CD4-positive, alpha-beta T cell treated with Interleukin-4 for 4 hours (primary cell): Measurements from ENCODE around the gene ATP6V0A4.

Source experiments
- DNase-seq: peaks from one replicate; pipeline ENCODE4 v3.0.0-alpha.2; 2020

ATP6V0A4 gene

DNA sequence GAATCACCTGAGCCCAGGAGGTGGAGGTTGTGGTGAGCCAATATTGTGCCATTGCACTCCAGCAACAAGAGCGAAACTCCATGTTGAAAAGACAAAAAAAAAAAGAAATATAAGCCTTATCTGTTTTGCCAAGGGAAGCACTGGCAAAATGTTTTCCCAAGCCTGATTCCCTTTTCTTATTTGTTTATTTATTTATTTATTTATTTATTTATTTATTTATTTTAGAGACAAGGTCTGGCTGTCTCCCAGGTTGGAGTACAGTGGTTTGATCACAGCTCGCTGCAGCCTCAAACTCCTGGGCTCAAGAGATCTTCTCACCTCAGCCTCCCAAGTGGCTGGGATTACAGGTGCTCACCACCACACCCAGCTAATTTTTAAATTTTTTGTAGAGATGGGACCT, 141.0 kb downstream of the ATP6V0A4 start:
- DNase-seq: no peak
